MG63 (cell line): Measurements from ENCODE around the gene KANK4. TPM values are rescaled to one million over a fixed set of nuclear protein-coding genes. Genes with fewer than 3 reads are reported as not detected.
A peak's percentile ranks its signal among the peaks of the same experiment; 100 is the strongest.
"Not testable (repeated sequence)": the region's sequence is repeated elsewhere in the genome, so short reads cannot be mapped to it uniquely, and the experiment has no call there.

Experiments used
- DNase-seq: peaks from one replicate; pipeline ENCODE4 v3.0.0-alpha.2; 2020
- H3K27me3 ChIP-seq: fragments of 250-450 bp; sonication (Bioruptor Pico); 2 replicates; pipeline ENCODE4 v1.5.1; 2020; ENCODE audit warnings: mild to moderate bottlenecking, moderate library complexity
- H3K36me3 ChIP-seq: fragments of 250-450 bp; sonication (Bioruptor Pico); 2 replicates; pipeline ENCODE4 v1.5.1; 2020; ENCODE audit warnings: mild to moderate bottlenecking, moderate library complexity
- H3K4me3 ChIP-seq: fragments of 250-450 bp; sonication (Bioruptor Pico); 2 replicates; pipeline ENCODE4 v1.5.1; 2020; ENCODE audit warnings: mild to moderate bottlenecking, moderate library complexity
- H3K9me3 ChIP-seq: fragments of 250-450 bp; sonication (Bioruptor Pico); 2 replicates; pipeline ENCODE4 v1.5.1; 2020; ENCODE audit warnings: mild to moderate bottlenecking, moderate library complexity
- total RNA-seq: library from RNA; depleted of rRNA; stranded (reverse); fragments of >200 nt; shearing (Covaris generic); gene quantifications from 2 replicates; pipeline ENCODE4 v1.2.3, GENCODE V29; 2014; ENCODE audit warnings: low replicate concordance

KANK4 gene
- total RNA-seq, 1 experiment from 2014 or later, result not detected

- Histone ChIP-seq H3K36me3 (no peaks in the 10 kb centered on the region), H3K9me3 (no peaks in the 10 kb centered on the region), H3K27me3 (no peaks in the 10 kb centered on the region), H3K4me3 (no peak overlapping the region)
- no peak for DNase-seq
Measured at GRCh38 chr1:62269851-62270495, 49.3 kb downstream of the KANK4 start.

GRCh38 chr1:62269439-62269838, 49.8 kb downstream of the KANK4 start:
- Histone ChIP-seq H3K36me3 (no peaks in the 10 kb centered on the region), H3K27me3 (no peaks in the 10 kb centered on the region)
- no peak for DNase-seq

GRCh38 chr1:62268315-62268714, 50.9 kb downstream of the KANK4 start:
- H3K27me3 ChIP-seq, result no peaks in the 10 kb centered on the region
- no peak for DNase-seq
- H3K9me3 ChIP-seq, result no peaks in the 10 kb centered on the region
- H3K4me3 ChIP-seq, result no peak overlapping the region
- no peaks in the 10 kb centered on the region for H3K36me3 ChIP-seq

More at GRCh38 chr1:62269439-62269838, 49.8 kb downstream of the KANK4 start:
- no peak overlapping the region for H3K4me3 ChIP-seq
- H3K9me3 ChIP-seq, result no peaks in the 10 kb centered on the region

- Histone ChIP-seq H3K36me3 (no peaks in the 10 kb centered on the region), H3K4me3 (no peak overlapping the region), H3K9me3 (no peaks in the 10 kb centered on the region), H3K27me3 (no peaks in the 10 kb centered on the region)
- no peak for DNase-seq
Measured at GRCh38 chr1:62265956-62266935, 53.0 kb downstream of the KANK4 start.

GRCh38 chr1:62263814-62264353, 55.4 kb downstream of the KANK4 start:
- H3K4me3 ChIP-seq, result no peak overlapping the region
- no peaks in the 10 kb centered on the region for H3K27me3 ChIP-seq
- no peaks in the 10 kb centered on the region for H3K36me3 ChIP-seq
- H3K9me3 ChIP-seq, result no peaks in the 10 kb centered on the region
- no peak for DNase-seq

GRCh38 chr1:62263006-62263813, 56.0 kb downstream of the KANK4 start:
- no peaks in the 10 kb centered on the region for H3K9me3 ChIP-seq
- H3K27me3 ChIP-seq, result no peaks in the 10 kb centered on the region
- no peaks in the 10 kb centered on the region for H3K36me3 ChIP-seq
- no peak overlapping the region for H3K4me3 ChIP-seq
- no peak for DNase-seq

GRCh38 chr1:62260688-62261087, 58.5 kb downstream of the KANK4 start:
- H3K27me3 ChIP-seq, result no peaks in the 10 kb centered on the region
- no peaks in the 10 kb centered on the region for H3K9me3 ChIP-seq
- DNase-seq, result no peak
- no peaks in the 10 kb centered on the region for H3K36me3 ChIP-seq
- H3K4me3 ChIP-seq, result no peak overlapping the region

- Histone ChIP-seq H3K36me3 (no peaks in the 10 kb centered on the region), H3K9me3 (no peaks in the 10 kb centered on the region), H3K27me3 (no peaks in the 10 kb centered on the region), H3K4me3 (no peak overlapping the region)
- no peak for DNase-seq
Measured at GRCh38 chr1:62259551-62259950, 59.7 kb downstream of the KANK4 start.

- no peak for DNase-seq
- Histone ChIP-seq H3K9me3 (no peaks in the 10 kb centered on the region), H3K36me3 (no peaks in the 10 kb centered on the region), H3K4me3 (no peak overlapping the region), H3K27me3 (no peaks in the 10 kb centered on the region)
Measured at GRCh38 chr1:62250126-62250726, 69.0 kb downstream of the KANK4 start.

- H3K9me3 ChIP-seq, result no peaks in the 10 kb centered on the region
- no peak for DNase-seq
Measured at GRCh38 chr1:62247391-62248168, 71.7 kb downstream of the KANK4 start.

GRCh38 chr1:62245201-62245600, 74.0 kb downstream of the KANK4 start:
- no peaks in the 10 kb centered on the region for H3K36me3 ChIP-seq
- H3K27me3 ChIP-seq, result no peaks in the 10 kb centered on the region
- no peak overlapping the region for H3K4me3 ChIP-seq
- DNase-seq, result peak; percentile 10
- H3K9me3 ChIP-seq, result no peaks in the 10 kb centered on the region

More at GRCh38 chr1:62247391-62248168, 71.7 kb downstream of the KANK4 start:
- H3K4me3 ChIP-seq, result no peak overlapping the region
- no peaks in the 10 kb centered on the region for H3K27me3 ChIP-seq
- no peaks in the 10 kb centered on the region for H3K36me3 ChIP-seq

- H3K27me3 ChIP-seq, H3K36me3 ChIP-seq, H3K9me3 ChIP-seq, DNase-seq, H3K4me3 ChIP-seq: not testable (repeated sequence)
Measured at GRCh38 chr1:62244380-62244779, 74.9 kb downstream of the KANK4 start.

GRCh38 chr1:62241371-62242131, 77.7 kb downstream of the KANK4 start:
- no peak for DNase-seq
- Histone ChIP-seq H3K9me3 (no peaks in the 10 kb centered on the region), H3K4me3 (no peak overlapping the region), H3K36me3 (no peaks in the 10 kb centered on the region), H3K27me3 (no peaks in the 10 kb centered on the region)

- DNase-seq, result no peak
- H3K27me3 ChIP-seq, result no peaks in the 10 kb centered on the region
- H3K4me3 ChIP-seq, result no peak overlapping the region
- H3K36me3 ChIP-seq, result no peaks in the 10 kb centered on the region
- no peaks in the 10 kb centered on the region for H3K9me3 ChIP-seq
Measured at GRCh38 chr1:62240651-62241370, 78.4 kb downstream of the KANK4 start.
